H9 (cell line): ENCODE results near the gene SLC47A2. TPM values are rescaled to one million over a fixed set of nuclear protein-coding genes. Genes with fewer than 3 reads are reported as not detected.

ENCODE experiments used
- DNase-seq: peaks from one replicate; pipeline ENCODE4 v3.0.0-alpha.2; 2017
- H2AFZ ChIP-seq: one replicate; pipeline ENCODE4 v1.6.1; 2013; ENCODE audit warnings: mild to moderate bottlenecking, low read length, control low read depth, moderate library complexity
- H2AK5ac ChIP-seq: 2 replicates; pipeline ENCODE4 v1.6.1; 2013; ENCODE audit warnings: low read length, control low read depth, mixed read lengths; ENCODE audit not compliant: insufficient read length
- H2BK120ac ChIP-seq: one replicate; pipeline ENCODE4 v1.6.1; 2013; ENCODE audit warnings: low read depth, mild to moderate bottlenecking, low read length, control low read depth, inconsistent platforms; ENCODE audit not compliant: poor library complexity, severe bottlenecking
- H2BK12ac ChIP-seq: 2 replicates; pipeline ENCODE4 v1.6.1; 2013; ENCODE audit warnings: low read length, control low read depth, mixed read lengths, low read depth; ENCODE audit not compliant: insufficient read length
- H2BK15ac ChIP-seq: 2 replicates; pipeline ENCODE4 v1.6.1; 2013; ENCODE audit warnings: low read depth, low read length, control low read depth
- H2BK20ac ChIP-seq: one replicate; pipeline ENCODE4 v1.6.1; 2013; ENCODE audit warnings: low read depth, mild to moderate bottlenecking, low read length, control low read depth, inconsistent platforms; ENCODE audit not compliant: poor library complexity, severe bottlenecking
- H2BK5ac ChIP-seq: 2 replicates; pipeline ENCODE4 v1.6.1; 2013; ENCODE audit warnings: low read length, control low read depth, mixed read lengths; ENCODE audit not compliant: insufficient read length
- H3K14ac ChIP-seq: 2 replicates; pipeline ENCODE4 v1.6.1; 2013; ENCODE audit warnings: low read length, control low read depth; ENCODE audit not compliant: insufficient read depth
- H3K18ac ChIP-seq: 2 replicates; pipeline ENCODE4 v1.6.1; 2013; ENCODE audit warnings: low read depth, mild to moderate bottlenecking, mixed read lengths, low read length, control low read depth; ENCODE audit not compliant: insufficient read length
- H3K23ac ChIP-seq: 2 replicates; pipeline ENCODE4 v1.6.1; 2013; ENCODE audit warnings: low read length, control low read depth, mixed read lengths, low read depth; ENCODE audit not compliant: insufficient read length
- H3K23me2 ChIP-seq: 2 replicates; pipeline ENCODE4 v1.6.1; 2013; ENCODE audit warnings: low read depth, mild to moderate bottlenecking, mixed read lengths, low read length, control low read depth; ENCODE audit not compliant: insufficient read length, poor library complexity, severe bottlenecking
- H3K27ac ChIP-seq: 2 replicates; pipeline ENCODE4 v1.5.1; 2013; ENCODE audit warnings: low read length, control low read depth, mixed read lengths, low read depth; ENCODE audit not compliant: insufficient read length
- H3K27me3 ChIP-seq: 2 replicates; pipeline ENCODE4 v1.6.1; 2013; ENCODE audit warnings: low read length, control low read depth, inconsistent platforms; ENCODE audit not compliant: insufficient read depth
- H3K4ac ChIP-seq: 2 replicates; pipeline ENCODE4 v1.6.1; 2013; ENCODE audit warnings: low read depth, mild to moderate bottlenecking, control low read depth, inconsistent platforms, low read length, moderate library complexity
- H3K4me1 ChIP-seq: 2 replicates; pipeline ENCODE4 v1.6.1; 2013; ENCODE audit warnings: low read length, control low read depth, inconsistent platforms; ENCODE audit not compliant: insufficient read depth
- H3K4me2 ChIP-seq: 2 replicates; pipeline ENCODE4 v1.6.1; 2013; ENCODE audit warnings: low read length, control low read depth, mixed read lengths; ENCODE audit not compliant: insufficient read length, insufficient read depth
- H3K56ac ChIP-seq: 2 replicates; pipeline ENCODE4 v1.6.1; 2013; ENCODE audit warnings: low read depth, mild to moderate bottlenecking, mixed read lengths, low read length, control low read depth; ENCODE audit not compliant: insufficient read length
- H3K79me1 ChIP-seq: 2 replicates; pipeline ENCODE4 v1.6.1; 2013; ENCODE audit warnings: low read depth, mild to moderate bottlenecking, moderate library complexity, low read length, control low read depth, inconsistent platforms; ENCODE audit not compliant: insufficient read depth, poor library complexity, severe bottlenecking
- H3K79me2 ChIP-seq: 2 replicates; pipeline ENCODE4 v1.6.1; 2013; ENCODE audit warnings: low read length, control low read depth, inconsistent platforms; ENCODE audit not compliant: insufficient read depth
- H3K9ac ChIP-seq: 2 replicates; pipeline ENCODE4 v1.6.1; 2013; ENCODE audit warnings: low read length, control low read depth, mixed read lengths; ENCODE audit not compliant: insufficient read length; ENCODE audit errors: extremely low read depth
- H3K9me3 ChIP-seq: one replicate; pipeline ENCODE4 v1.6.1; 2013; ENCODE audit warnings: low read depth, low read length, inconsistent platforms; ENCODE audit not compliant: control insufficient read depth
- H3T11ph ChIP-seq: one replicate; pipeline ENCODE4 v1.6.1; 2013; ENCODE audit warnings: mild to moderate bottlenecking, low read length, control low read depth, inconsistent platforms
- H4K20me1 ChIP-seq: one replicate; pipeline ENCODE4 v1.6.1; 2013; ENCODE audit not compliant: control insufficient read depth, insufficient read length, insufficient read depth
- H4K5ac ChIP-seq: 2 replicates; pipeline ENCODE4 v1.6.1; 2013; ENCODE audit warnings: low read depth, mild to moderate bottlenecking, mixed read lengths, low read length, control low read depth; ENCODE audit not compliant: insufficient read length
- H4K8ac ChIP-seq: replicated peaks from 2 replicates; pipeline ENCODE4 v1.6.1; 2013; ENCODE audit warnings: low read length, control low read depth, mixed read lengths, low read depth; ENCODE audit not compliant: insufficient read length
- H4K91ac ChIP-seq: 2 replicates; pipeline ENCODE4 v1.6.1; 2013; ENCODE audit warnings: low read depth, mild to moderate bottlenecking, moderate library complexity, mixed read lengths, low read length, control low read depth; ENCODE audit not compliant: insufficient read length
- H3K27ac Mint-ChIP-seq, 3 experiments: 2 replicates in 2 of 3; 3 replicates in 1 of 3; pipeline ENCODE4 v1.8.0; 2020 to 2021; ENCODE audit warnings: mixed read lengths in 3 of 3, mild to moderate bottlenecking in 1 of 3, moderate library complexity in 1 of 3
- H3K27me3 Mint-ChIP-seq: 2 replicates; pipeline ENCODE4 v1.8.0; 2021; ENCODE audit warnings: low read depth, mild to moderate bottlenecking, moderate library complexity, mixed read lengths
- H3K36me3 Mint-ChIP-seq, 3 experiments: 2 replicates in 2 of 3; 3 replicates in 1 of 3; pipeline ENCODE4 v1.8.0; 2020 to 2021; ENCODE audit warnings: low read depth in 3 of 3, mixed read lengths in 3 of 3; ENCODE audit not compliant: insufficient read depth in 1 of 3
- H3K4me1 Mint-ChIP-seq, 2 experiments: 2 replicates each; pipeline ENCODE4 v1.8.0; 2020; ENCODE audit warnings: mixed read lengths in 2 of 2
- H3K4me3 Mint-ChIP-seq, 2 experiments: 2 replicates in 1 of 2; 3 replicates in 1 of 2; pipeline ENCODE4 v1.8.0; 2020 to 2021; ENCODE audit warnings: mild to moderate bottlenecking in 2 of 2, mixed read lengths in 2 of 2, moderate library complexity in 1 of 2
- H3K9me3 Mint-ChIP-seq, 2 experiments: 2 replicates in 1 of 2; 3 replicates in 1 of 2; pipeline ENCODE4 v1.8.0; 2020; ENCODE audit warnings: mild to moderate bottlenecking in 2 of 2, mixed read lengths in 2 of 2, moderate library complexity in 1 of 2
- WGBS: extraction: QIAGEN DNeasy Blood & Tissue Kit; methylation state at CpG from one replicate; pipeline ENCODE4 v1.1.7; 2013; ENCODE audit warnings: missing lambda C conversion rate, low lambda C conversion rate, mixed read lengths; ENCODE audit not compliant: insufficient read length; ENCODE audit errors: extremely low coverage; 5-methylcytosine and 5-hydroxymethylcytosine counted together
- total RNA-seq: library from RNA; stranded (reverse); gene quantifications from 2 replicates; pipeline ENCODE4 v1.2.1, GENCODE V29; 2021
- TF ChIP-seq, protein P1 (sequence below): fragments of 200-600 bp; sonication (generic); conservative IDR thresholded peaks from 3 replicates; pipeline ENCODE4 v1.8.0; 2021; ENCODE audit warnings: antibody characterized with exemption, mild to moderate bottlenecking

The SLC47A2 gene
- total RNA-seq, 1 experiment from 2014 or later, result not detected

DNA sequence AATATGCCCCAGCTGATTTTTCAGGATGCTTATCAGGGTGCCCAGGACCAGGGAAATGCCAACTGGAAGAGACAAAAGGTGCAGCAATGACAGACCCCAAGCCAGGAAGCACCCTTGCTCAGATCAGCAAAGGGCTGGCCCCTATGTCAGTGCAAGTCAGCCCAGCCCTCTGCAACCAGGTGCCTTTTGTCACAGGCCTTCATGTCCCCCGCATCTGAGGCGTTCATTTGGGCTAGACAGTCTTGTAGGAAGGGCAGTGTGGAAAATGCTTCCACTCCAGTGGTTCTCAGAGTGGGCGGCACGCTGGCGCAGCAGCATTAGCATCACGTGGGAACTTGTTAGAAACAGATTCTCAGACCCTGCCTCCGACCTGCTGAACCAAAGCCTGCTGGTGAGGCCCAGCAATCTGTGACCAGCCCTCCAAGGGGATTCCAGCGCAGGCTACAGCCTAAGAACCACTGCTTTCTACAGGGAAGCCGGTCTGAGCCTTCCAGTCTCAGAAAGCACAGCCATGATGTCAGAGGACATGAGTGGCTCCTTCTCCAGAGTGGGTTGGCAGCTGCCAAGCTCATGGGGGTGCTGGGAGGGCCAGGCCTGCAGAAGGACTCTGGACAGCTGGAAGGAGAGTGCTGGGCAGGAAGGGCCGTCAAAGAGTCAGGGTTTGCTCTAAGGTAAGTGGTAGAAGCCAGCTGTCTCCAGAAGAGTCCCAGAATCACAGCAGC, 13.1 kb downstream of the SLC47A2 start:
- Mint-ChIP-seq H3K36me3 (no peaks in the 10 kb centered on the region), H3K27me3 (no peaks in the 10 kb centered on the region), H3K27ac (peak overlapping the region in 2 of 3 experiments; percentile 13 to 60; a peak in 4 of 7 replicates), H3K9me3 (no peaks in the 10 kb centered on the region; a peak in 1 of 5 replicates), H3K4me1 (peaks cover 33 to 42% of the 10 kb centered on the region in 2 experiments), H3K4me3 (peak overlapping the region in 1 of 2 experiments; percentile 51; a peak in 1 of 5 replicates)
- Histone ChIP-seq H2BK120ac (no peak overlapping the region), H3K79me2 (no peaks in the 10 kb centered on the region), H3K4me1 (no peaks in the 10 kb centered on the region; the same call in 1 of the 2 replicates), H2AK5ac (no peak overlapping the region), H3K9ac (no peak overlapping the region), H4K20me1 (no peaks in the 10 kb centered on the region), H4K91ac (no peak overlapping the region), H3K4ac (no peak overlapping the region), H3K27me3 (no peaks in the 10 kb centered on the region), H3K23ac (no peak overlapping the region), H3K27ac (no peak overlapping the region), H4K8ac (no peak overlapping the region), H3K79me1 (no peaks in the 10 kb centered on the region), H2BK12ac (no peak overlapping the region), H2BK5ac (no peak overlapping the region), H2BK15ac (no peak overlapping the region), H3K14ac (peak overlapping the region; percentile 66), H3T11ph (no peak overlapping the region), H3K18ac (no peak overlapping the region), H3K9me3 (no peaks in the 10 kb centered on the region), H3K56ac (no peak overlapping the region), H4K5ac (no peak overlapping the region), H2AFZ (no peak overlapping the region), H2BK20ac (no peak overlapping the region), H3K4me2 (no peak overlapping the region), H3K23me2 (no peaks in the 10 kb centered on the region)
- no CpG with 5 or more reads among the region's 10 CpGs for WGBS
- TF ChIP-seq, protein P1, sequence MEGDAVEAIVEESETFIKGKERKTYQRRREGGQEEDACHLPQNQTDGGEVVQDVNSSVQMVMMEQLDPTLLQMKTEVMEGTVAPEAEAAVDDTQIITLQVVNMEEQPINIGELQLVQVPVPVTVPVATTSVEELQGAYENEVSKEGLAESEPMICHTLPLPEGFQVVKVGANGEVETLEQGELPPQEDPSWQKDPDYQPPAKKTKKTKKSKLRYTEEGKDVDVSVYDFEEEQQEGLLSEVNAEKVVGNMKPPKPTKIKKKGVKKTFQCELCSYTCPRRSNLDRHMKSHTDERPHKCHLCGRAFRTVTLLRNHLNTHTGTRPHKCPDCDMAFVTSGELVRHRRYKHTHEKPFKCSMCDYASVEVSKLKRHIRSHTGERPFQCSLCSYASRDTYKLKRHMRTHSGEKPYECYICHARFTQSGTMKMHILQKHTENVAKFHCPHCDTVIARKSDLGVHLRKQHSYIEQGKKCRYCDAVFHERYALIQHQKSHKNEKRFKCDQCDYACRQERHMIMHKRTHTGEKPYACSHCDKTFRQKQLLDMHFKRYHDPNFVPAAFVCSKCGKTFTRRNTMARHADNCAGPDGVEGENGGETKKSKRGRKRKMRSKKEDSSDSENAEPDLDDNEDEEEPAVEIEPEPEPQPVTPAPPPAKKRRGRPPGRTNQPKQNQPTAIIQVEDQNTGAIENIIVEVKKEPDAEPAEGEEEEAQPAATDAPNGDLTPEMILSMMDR, result no peak
- DNase-seq, result peak; percentile 39
